ACHN (cell line): ENCODE measurements around the gene BCOR.

Experiments
- DNase-seq: peaks from one replicate; pipeline ENCODE4 v3.0.0-alpha.2; 2015
- in situ Hi-C: cut with HindIII; loops from 2 replicates; pipeline ENCODE4 v1.10.0; 2017; ENCODE audit warnings: low sequenced_read_pairs, low pct_ligation_motif_present, low pct_unique_long_range_greater_than_20kb

Gene BCOR

GRCh38 chrX:40101430-40101802 is 3.7 kb upstream of the BCOR start:
- in situ Hi-C loops, result no loop called here
- no peak for DNase-seq

GRCh38 chrX:40100537-40101429 is 3.0 kb upstream of the BCOR start:
- no peak for DNase-seq

GRCh38 chrX:40100141-40100536 is 2.4 kb upstream of the BCOR start:
- no peak for DNase-seq
- in situ Hi-C loops, result no loop called here

More at GRCh38 chrX:40100537-40101429, 3.0 kb upstream of the BCOR start:
- in situ Hi-C loops, result no loop called here

- in situ Hi-C loops, result no loop called here
- DNase-seq, result peak; percentile 41
Observed at GRCh38 chrX:40099055-40099958, 1.5 kb upstream of the BCOR start.

GRCh38 chrX:40098264-40099054 is 701 bp upstream of the BCOR start:
- DNase-seq, result peak; percentile 57
- in situ Hi-C loops, result no loop called here

GRCh38 chrX:40097141-40097503 is 636 bp downstream of the BCOR start:
- no peak for DNase-seq
- in situ Hi-C loops, result no loop called here

- in situ Hi-C loops, result no loop called here
- DNase-seq, result peak; percentile 19
Observed at GRCh38 chrX:40096395-40097091, 1.2 kb downstream of the BCOR start.

- no peak for DNase-seq
- in situ Hi-C loops, result no loop called here
Observed at GRCh38 chrX:40095583-40096394, 2.0 kb downstream of the BCOR start.

- in situ Hi-C loops, result no loop called here
- no peak for DNase-seq
Observed at GRCh38 chrX:40094900-40095582, 2.7 kb downstream of the BCOR start.

- DNase-seq, result no peak
- in situ Hi-C loops, result no loop called here
Observed at GRCh38 chrX:40094041-40094899, 3.5 kb downstream of the BCOR start.

GRCh38 chrX:40093586-40093985 is 4.2 kb downstream of the BCOR start:
- DNase-seq, result no peak
- in situ Hi-C loops, result no loop called here

- in situ Hi-C loops, result no loop called here
Observed at GRCh38 chrX:40092808-40093435, 4.8 kb downstream of the BCOR start.

GRCh38 chrX:40091691-40092421 is 5.9 kb downstream of the BCOR start:
- no peak for DNase-seq
- in situ Hi-C loops, result no loop called here

More at GRCh38 chrX:40092808-40093435, 4.8 kb downstream of the BCOR start:
- no peak for DNase-seq

GRCh38 chrX:40090961-40091360 is 6.8 kb downstream of the BCOR start:
- in situ Hi-C loops, result no loop called here
- no peak for DNase-seq
